DND-41 (cell line): ENCODE results near the gene OR7G1.

Experiments used
- ATAC-seq: fragments of 200-7000 bp; cut with Tn5 transposase; 3 replicates; pipeline ENCODE4 v1.9.1; 2021; ENCODE audit warnings: low read depth; ENCODE audit not compliant: insufficient read depth
- DNase-seq: peaks from one replicate; pipeline ENCODE4 v3.0.0-alpha.2; 2020
- H2AFZ ChIP-seq: 2 replicates; pipeline ENCODE4 v1.6.0; 2012; ENCODE audit warnings: low read depth, low read length
- H3K27ac ChIP-seq: 2 replicates; pipeline ENCODE4 v1.5.1; 2012; ENCODE audit warnings: low read length, inconsistent platforms
- H3K27me3 ChIP-seq: fragments of 200-600 bp; sonication (generic); 2 replicates; pipeline ENCODE4 v1.6.0; 2012; ENCODE audit warnings: low read length, mild to moderate bottlenecking, inconsistent platforms; ENCODE audit not compliant: insufficient read depth, poor library complexity
- H3K36me3 ChIP-seq: 2 replicates; pipeline ENCODE4 v1.5.1; 2012; ENCODE audit warnings: low read length, inconsistent platforms; ENCODE audit not compliant: insufficient read depth
- H3K4me1 ChIP-seq: 2 replicates; pipeline ENCODE4 v1.5.1; 2012; ENCODE audit warnings: mild to moderate bottlenecking, low read length; ENCODE audit not compliant: insufficient read depth
- H3K4me2 ChIP-seq: 2 replicates; pipeline ENCODE4 v1.6.0; 2012; ENCODE audit warnings: mild to moderate bottlenecking, moderate library complexity, low read length, inconsistent platforms; ENCODE audit not compliant: insufficient read depth
- H3K4me3 ChIP-seq, 2 experiments: fragments of 200-600 bp in 1 of 2; shearing (Covaris generic) in 1 of 2; 2 replicates each; pipeline ENCODE4 v1.5.1; 2012 to 2016; ENCODE audit warnings: inconsistent platforms in 2 of 2, low read length in 2 of 2, mild to moderate bottlenecking in 2 of 2, low read depth in 1 of 2, moderate library complexity in 1 of 2
- H3K79me2 ChIP-seq: 2 replicates; pipeline ENCODE4 v1.6.0; 2012; ENCODE audit warnings: low read length, inconsistent platforms; ENCODE audit not compliant: insufficient read depth
- H3K9ac ChIP-seq: 2 replicates; pipeline ENCODE4 v1.6.0; 2012; ENCODE audit warnings: low read depth, mild to moderate bottlenecking, inconsistent platforms, low read length, moderate library complexity
- H3K9me3 ChIP-seq: 2 replicates; pipeline ENCODE4 v1.5.1; 2012; ENCODE audit warnings: low read length, moderate library complexity, mild to moderate bottlenecking, inconsistent platforms; ENCODE audit not compliant: insufficient read depth, severe bottlenecking
- H4K20me1 ChIP-seq: 2 replicates; pipeline ENCODE4 v1.6.0; 2012; ENCODE audit warnings: low read length; ENCODE audit not compliant: insufficient read depth
- CTCF ChIP-seq: IDR thresholded peaks from 2 replicates; pipeline ENCODE4 v1.5.1; 2012; ENCODE audit warnings: borderline replicate concordance, low read length, moderate library complexity, mild to moderate bottlenecking; ENCODE audit not compliant: poor library complexity, severe bottlenecking; ENCODE audit errors: extremely low read depth
- EZH2 ChIP-seq: IDR thresholded peaks from 3 replicates; pipeline ENCODE4 v1.6.1; 2012; ENCODE audit warnings: borderline replicate concordance, low read depth, mild to moderate bottlenecking, moderate library complexity, low read length, inconsistent platforms; ENCODE audit not compliant: severe bottlenecking

Gene OR7G1

GRCh38 chr19:9144920-9145319, 29.4 kb upstream of the OR7G1 start:
- H3K4me2 ChIP-seq, result no peak overlapping the region
- peaks cover 21% of the 10 kb centered on the region for H3K9me3 ChIP-seq
- no peak overlapping the region for H3K9ac ChIP-seq
- H2AFZ ChIP-seq, result no peak overlapping the region
- H3K27ac ChIP-seq, result no peak overlapping the region
- DNase-seq (no peak), ATAC-seq (no peak)
- peaks cover 65% of the 10 kb centered on the region for H3K36me3 ChIP-seq
- H3K4me3 ChIP-seq, result no peak overlapping the region
- H4K20me1 ChIP-seq, result peaks cover 35% of the 10 kb centered on the region
- H3K27me3 ChIP-seq, result no peaks in the 10 kb centered on the region
- H3K4me1 ChIP-seq, result peaks cover 21% of the 10 kb centered on the region
- TF ChIP-seq EZH2 (no peak), CTCF (no peak)
- H3K79me2 ChIP-seq, result peaks cover 97% of the 10 kb centered on the region

- peak; percentile 92 for DNase-seq
- peak within 1 kb of the TSS; percentile 94 to 97 for H3K4me3 ChIP-seq
- H3K4me2 ChIP-seq, result peak within 1 kb of the TSS; percentile 76
- peaks cover 6% of the 10 kb centered on the region; the same call in 1 of the 2 replicates for H4K20me1 ChIP-seq
- H3K36me3 ChIP-seq, result peaks cover 32% of the 10 kb centered on the region
- H2AFZ ChIP-seq, result peak within 1 kb of the TSS; percentile 90
- TF ChIP-seq EZH2 (no peak), CTCF (no peak)
- peak within 1 kb of the TSS; percentile 97 for H3K9ac ChIP-seq
- peak within 1 kb of the TSS; percentile 96 for H3K27ac ChIP-seq
- peaks cover 18% of the 10 kb centered on the region for H3K9me3 ChIP-seq
- H3K27me3 ChIP-seq, result no peaks in the 10 kb centered on the region
- peaks cover 52% of the 10 kb centered on the region for H3K79me2 ChIP-seq
- ATAC-seq, result peak; percentile 89
- H3K4me1 ChIP-seq, result peaks cover 38% of the 10 kb centered on the region
Measured at GRCh38 chr19:9140159-9140874, 24.8 kb upstream of the OR7G1 start, which contains the start of gene ZNF317. ZNF317 (plus strand) TSS chr19:9140397; CDS start chr19:9156017, 15,620 bp downstream.

GRCh38 chr19:9139609-9140158, 24.1 kb upstream of the OR7G1 start:
- no peak for DNase-seq
- H3K36me3 ChIP-seq, result peaks cover 26% of the 10 kb centered on the region
- H4K20me1 ChIP-seq, result no peaks in the 10 kb centered on the region; the same call in 1 of the 2 replicates
- H2AFZ ChIP-seq, result peak overlapping the region; percentile 90
- H3K4me2 ChIP-seq, result peak overlapping the region; percentile 76
- peak overlapping the region; percentile 94 to 97; a peak in 3 of 4 replicates for H3K4me3 ChIP-seq
- peak overlapping the region; percentile 97 for H3K9ac ChIP-seq
- ATAC-seq, result 0 out of 3 replicates have a peak, but pooled peaks have one; percentile 3
- H3K27ac ChIP-seq, result peak overlapping the region; percentile 96
- H3K9me3 ChIP-seq, result peaks cover 11% of the 10 kb centered on the region
- H3K27me3 ChIP-seq, result no peaks in the 10 kb centered on the region
- TF ChIP-seq CTCF, result no peak
- TF ChIP-seq EZH2, result no peak
- peaks cover 38% of the 10 kb centered on the region for H3K4me1 ChIP-seq
- peaks cover 46% of the 10 kb centered on the region for H3K79me2 ChIP-seq
